HEK293 (cell line): Measurements from ENCODE around the gene C3orf80.

ENCODE experiments used
- CTCF ChIP-seq: fragments of 450-650 bp; formaldehyde crosslinking; IDR thresholded peaks from 2 replicates; pipeline ENCODE4 v1.5.1; 2016; ENCODE audit warnings: missing biosample characterization, missing genetic modification characterization
- MYNN ChIP-seq: fragments of 450-650 bp; formaldehyde crosslinking; IDR thresholded peaks from 2 replicates; pipeline ENCODE4 v1.5.1; 2016; ENCODE audit warnings: missing biosample characterization, missing genetic modification characterization, borderline replicate concordance
- ZBTB6 ChIP-seq: fragments of 450-650 bp; formaldehyde crosslinking; IDR thresholded peaks from 2 replicates; pipeline ENCODE4 v1.5.1; 2017; ENCODE audit warnings: missing biosample characterization, missing genetic modification characterization
- ZNF274 ChIP-seq, 2 experiments: fragments of 200-500 bp in 1 of 2; fragments of 450-650 bp in 1 of 2; sonication (Bioruptor generic) in 1 of 2; formaldehyde crosslinking in 1 of 2; IDR thresholded peaks; 2 replicates each; pipeline versions ENCODE4 v1.5.1 to v1.6.1; 2014 to 2016; ENCODE audit warnings: borderline replicate concordance in 1 of 2, inconsistent platforms in 1 of 2, low read length in 1 of 2, missing biosample characterization in 1 of 2, missing genetic modification characterization in 1 of 2
- ZNF324 ChIP-seq: fragments of 450-650 bp; formaldehyde crosslinking; IDR thresholded peaks from 2 replicates; pipeline ENCODE4 v1.5.1; 2016; ENCODE audit warnings: missing biosample characterization, missing genetic modification characterization
- ZNF645 ChIP-seq: fragments of 450-650 bp; formaldehyde crosslinking; IDR thresholded peaks from 2 replicates; pipeline ENCODE4; 2016; ENCODE audit warnings: missing biosample characterization, missing genetic modification characterization
- ZNF843 ChIP-seq: fragments of 450-650 bp; formaldehyde crosslinking; IDR thresholded peaks from 2 replicates; pipeline ENCODE4 v1.5.1; 2016; ENCODE audit warnings: missing biosample characterization, missing genetic modification characterization
- ZSCAN5A ChIP-seq: fragments of 450-650 bp; formaldehyde crosslinking; IDR thresholded peaks from 2 replicates; pipeline ENCODE4 v1.5.1; 2016; ENCODE audit warnings: missing biosample characterization, missing genetic modification characterization
- TF ChIP-seq, protein P1 (sequence below): fragments of 450-650 bp; formaldehyde crosslinking; IDR thresholded peaks from 2 replicates; pipeline ENCODE4 v1.5.1; 2016; ENCODE audit warnings: missing biosample characterization, missing genetic modification characterization

- no peak for TF ChIP-seq ZBTB6 (tag by site-specific recombination)
- no peak for TF ChIP-seq ZNF324 (tag by site-specific recombination)
- TF ChIP-seq ZNF274 (IDR thresholded peaks at IDR 0.05; ENCODE audit: low read length), result no peak
- TF ChIP-seq ZNF274 (tag by site-specific recombination; IDR thresholded peaks at IDR 0.05; ENCODE audit: borderline replicate concordance), result no peak
- TF ChIP-seq CTCF (tag by site-specific recombination), result no peak
- no peak for TF ChIP-seq ZSCAN5A (tag by site-specific recombination)
- no peak for TF ChIP-seq ZNF645 (tag by site-specific recombination)
- no peak for TF ChIP-seq MYNN (tag by site-specific recombination)
- TF ChIP-seq, protein P1, sequence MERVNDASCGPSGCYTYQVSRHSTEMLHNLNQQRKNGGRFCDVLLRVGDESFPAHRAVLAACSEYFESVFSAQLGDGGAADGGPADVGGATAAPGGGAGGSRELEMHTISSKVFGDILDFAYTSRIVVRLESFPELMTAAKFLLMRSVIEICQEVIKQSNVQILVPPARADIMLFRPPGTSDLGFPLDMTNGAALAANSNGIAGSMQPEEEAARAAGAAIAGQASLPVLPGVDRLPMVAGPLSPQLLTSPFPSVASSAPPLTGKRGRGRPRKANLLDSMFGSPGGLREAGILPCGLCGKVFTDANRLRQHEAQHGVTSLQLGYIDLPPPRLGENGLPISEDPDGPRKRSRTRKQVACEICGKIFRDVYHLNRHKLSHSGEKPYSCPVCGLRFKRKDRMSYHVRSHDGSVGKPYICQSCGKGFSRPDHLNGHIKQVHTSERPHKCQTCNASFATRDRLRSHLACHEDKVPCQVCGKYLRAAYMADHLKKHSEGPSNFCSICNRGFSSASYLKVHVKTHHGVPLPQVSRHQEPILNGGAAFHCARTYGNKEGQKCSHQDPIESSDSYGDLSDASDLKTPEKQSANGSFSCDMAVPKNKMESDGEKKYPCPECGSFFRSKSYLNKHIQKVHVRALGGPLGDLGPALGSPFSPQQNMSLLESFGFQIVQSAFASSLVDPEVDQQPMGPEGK, result no peak
- no peak for TF ChIP-seq ZNF843 (tag by site-specific recombination)
Measured at GRCh38 chr3:160265088-160265487, 39.9 kb downstream of the C3orf80 start.
